Measurements from ENCODE around the gene OCRL. TPM values are rescaled to one million over a fixed set of nuclear protein-coding genes. Genes with fewer than 3 reads are reported as not detected.
"Not testable (repeated sequence)": the region's sequence is repeated elsewhere in the genome, so short reads cannot be mapped to it uniquely, and the experiment has no call there.

OCRL gene
- total RNA-seq, 1 donor from 2014 or later = 22.1 TPM

DNA sequence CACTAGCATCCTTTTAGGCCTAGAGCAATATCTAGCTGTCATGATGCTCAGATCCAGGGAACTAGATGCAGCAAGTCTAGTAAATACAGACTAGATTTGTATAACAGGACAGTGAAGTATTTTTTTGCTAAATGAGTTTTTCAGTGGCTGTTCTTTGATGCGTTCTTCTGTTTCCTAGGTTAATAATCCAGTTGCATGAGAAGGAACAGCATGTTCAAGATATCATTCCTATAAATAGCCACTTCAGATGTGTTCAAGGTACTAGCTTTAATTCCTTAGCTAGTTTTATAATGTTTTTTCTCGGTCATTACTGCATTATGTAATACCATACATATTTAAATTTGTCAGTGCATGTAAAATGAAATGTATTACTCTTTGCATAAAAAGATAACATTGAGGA, 4.7 kb downstream of the OCRL start:
- Histone ChIP-seq H3K36me3 (ENCODE audit: control insufficient read depth, insufficient read depth, low read length) (no peaks in the 10 kb centered on the region), H3K4me3 (ENCODE audit: low read depth, low read length) (no peak overlapping the region), H3K27me3 (ENCODE audit: control insufficient read depth, insufficient read depth, low read length) (no peaks in the 10 kb centered on the region)
- TF ChIP-seq, protein P1, sequence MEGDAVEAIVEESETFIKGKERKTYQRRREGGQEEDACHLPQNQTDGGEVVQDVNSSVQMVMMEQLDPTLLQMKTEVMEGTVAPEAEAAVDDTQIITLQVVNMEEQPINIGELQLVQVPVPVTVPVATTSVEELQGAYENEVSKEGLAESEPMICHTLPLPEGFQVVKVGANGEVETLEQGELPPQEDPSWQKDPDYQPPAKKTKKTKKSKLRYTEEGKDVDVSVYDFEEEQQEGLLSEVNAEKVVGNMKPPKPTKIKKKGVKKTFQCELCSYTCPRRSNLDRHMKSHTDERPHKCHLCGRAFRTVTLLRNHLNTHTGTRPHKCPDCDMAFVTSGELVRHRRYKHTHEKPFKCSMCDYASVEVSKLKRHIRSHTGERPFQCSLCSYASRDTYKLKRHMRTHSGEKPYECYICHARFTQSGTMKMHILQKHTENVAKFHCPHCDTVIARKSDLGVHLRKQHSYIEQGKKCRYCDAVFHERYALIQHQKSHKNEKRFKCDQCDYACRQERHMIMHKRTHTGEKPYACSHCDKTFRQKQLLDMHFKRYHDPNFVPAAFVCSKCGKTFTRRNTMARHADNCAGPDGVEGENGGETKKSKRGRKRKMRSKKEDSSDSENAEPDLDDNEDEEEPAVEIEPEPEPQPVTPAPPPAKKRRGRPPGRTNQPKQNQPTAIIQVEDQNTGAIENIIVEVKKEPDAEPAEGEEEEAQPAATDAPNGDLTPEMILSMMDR (IDR thresholded peaks at IDR 0.05; ENCODE audit: insufficient read depth, low read length, poor library complexity, severe bottlenecking) = no peak
- no peak for DNase-seq (ENCODE audit: low read depth)

DNA sequence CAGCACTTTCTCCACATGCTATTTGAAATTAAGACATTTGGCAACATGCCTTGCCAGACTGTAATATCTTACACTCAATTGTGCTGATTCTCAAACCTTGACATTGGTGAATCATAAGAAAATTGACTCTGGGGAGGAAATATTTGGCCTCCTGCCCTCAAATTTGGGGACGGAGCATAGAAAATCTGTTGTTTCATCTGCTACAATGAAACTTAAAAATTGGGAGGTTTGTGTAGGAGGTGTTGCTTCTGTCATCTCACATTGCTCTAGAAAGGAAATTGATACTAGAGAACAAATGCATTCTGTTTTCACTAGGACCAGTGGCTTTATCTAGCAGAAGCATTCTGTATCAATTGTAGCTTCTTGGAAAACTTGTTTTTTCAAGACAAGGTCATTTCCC, 5.3 kb downstream of the OCRL start:
- no peaks in the 10 kb centered on the region for H3K27me3 ChIP-seq (ENCODE audit: control insufficient read depth, insufficient read depth, low read length)
- H3K36me3 ChIP-seq (ENCODE audit: control insufficient read depth, insufficient read depth, low read length) = no peaks in the 10 kb centered on the region
- TF ChIP-seq, protein P1 (IDR thresholded peaks at IDR 0.05; ENCODE audit: insufficient read depth, low read length, poor library complexity, severe bottlenecking) = no peak
- no peak for DNase-seq (ENCODE audit: low read depth)
- no peak overlapping the region for H3K4me3 ChIP-seq (ENCODE audit: low read depth, low read length)

DNA sequence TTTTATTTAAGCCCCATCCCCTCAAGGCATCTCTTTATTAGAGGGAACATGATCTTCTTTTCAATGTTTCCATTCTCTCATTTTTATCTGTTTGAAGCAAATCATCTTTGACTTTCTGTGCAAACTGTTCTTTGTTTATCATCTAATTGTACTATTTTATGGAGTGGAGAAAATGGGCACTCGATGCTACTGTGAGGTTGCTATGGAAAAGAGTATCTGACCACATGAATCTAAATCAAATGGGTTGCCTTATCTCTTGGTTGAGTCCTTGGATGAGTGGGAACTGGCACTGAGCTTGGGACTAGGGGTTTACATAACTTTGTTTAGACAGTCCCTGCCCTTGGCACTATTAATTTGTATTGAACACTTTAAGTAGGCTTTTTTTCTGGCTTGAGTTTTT, 9.1 kb downstream of the OCRL start:
- DNase-seq (ENCODE audit: low read depth) = no peak

DNA sequence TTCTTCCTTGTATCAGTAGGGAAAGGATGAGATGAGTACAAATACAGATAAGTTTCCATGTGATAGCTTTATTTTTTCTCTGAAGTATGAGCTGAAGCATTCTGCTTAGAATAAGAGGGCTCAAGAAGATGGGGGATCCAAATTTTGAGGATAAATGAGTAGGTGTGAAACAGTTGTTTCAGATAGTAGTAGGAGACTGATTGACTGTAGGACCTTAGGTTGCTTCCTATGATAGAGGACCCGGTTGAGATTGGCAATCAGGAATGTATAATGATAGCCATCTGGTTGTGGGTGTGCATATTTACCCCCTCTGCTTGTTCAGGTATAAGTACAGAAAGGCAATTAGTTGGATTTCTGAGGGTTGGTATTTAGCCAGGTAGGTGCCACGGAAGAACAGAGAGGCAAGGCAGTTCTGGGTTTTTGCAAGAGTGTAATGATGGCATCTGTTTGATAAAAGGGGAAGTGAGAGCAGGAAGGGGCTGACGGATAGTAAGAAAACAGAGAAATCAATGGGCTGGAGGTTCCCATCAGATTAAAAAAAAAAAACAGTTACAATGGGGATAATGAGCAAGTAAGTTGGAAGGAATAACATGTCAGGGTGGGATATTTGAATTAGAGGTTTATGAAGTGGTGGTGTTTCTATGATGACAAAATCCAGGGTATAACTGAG, 13.7 kb downstream of the OCRL start:
- DNase-seq (ENCODE audit: low read depth) = no peak
- Histone ChIP-seq H3K4me3 (ENCODE audit: low read depth, low read length) (no peak overlapping the region), H3K27me3 (ENCODE audit: control insufficient read depth, insufficient read depth, low read length) (no peaks in the 10 kb centered on the region), H3K36me3 (ENCODE audit: control insufficient read depth, insufficient read depth, low read length) (no peaks in the 10 kb centered on the region)
- TF ChIP-seq, protein P1 (IDR thresholded peaks at IDR 0.05; ENCODE audit: insufficient read depth, low read length, poor library complexity, severe bottlenecking) = no peak

More for the DNA sequence above, 9.1 kb downstream of the OCRL start:
- Histone ChIP-seq H3K4me3 (ENCODE audit: low read depth, low read length) (no peak overlapping the region), H3K27me3 (ENCODE audit: control insufficient read depth, insufficient read depth, low read length) (no peaks in the 10 kb centered on the region), H3K36me3 (ENCODE audit: control insufficient read depth, insufficient read depth, low read length) (no peaks in the 10 kb centered on the region)
- TF ChIP-seq, protein P1 (IDR thresholded peaks at IDR 0.05; ENCODE audit: insufficient read depth, low read length, poor library complexity, severe bottlenecking) = no peak

DNA sequence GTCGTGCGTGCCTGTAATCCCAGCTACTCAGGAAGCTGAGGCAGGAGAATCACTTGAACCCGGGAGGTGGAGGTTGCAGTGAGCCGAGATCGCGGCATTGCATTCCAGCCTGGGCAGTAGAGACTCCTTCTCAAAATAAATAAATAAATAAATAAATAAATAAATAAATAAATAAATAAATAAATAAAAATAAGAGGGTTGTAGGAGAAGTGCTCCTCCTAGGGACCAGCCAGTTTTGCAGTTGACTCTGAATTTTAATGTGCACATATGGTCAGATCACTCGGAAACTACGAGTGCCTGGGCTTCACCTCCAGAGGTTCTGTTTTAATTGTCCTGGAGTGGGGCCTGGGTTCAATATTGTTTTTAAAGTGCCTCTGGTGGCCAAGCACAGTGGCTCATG, 14.8 kb downstream of the OCRL start:
- DNase-seq (ENCODE audit: low read depth); H3K27me3 ChIP-seq (ENCODE audit: control insufficient read depth, insufficient read depth, low read length); H3K4me3 ChIP-seq (ENCODE audit: low read depth, low read length); H3K36me3 ChIP-seq (ENCODE audit: control insufficient read depth, insufficient read depth, low read length): not testable (repeated sequence)

DNA sequence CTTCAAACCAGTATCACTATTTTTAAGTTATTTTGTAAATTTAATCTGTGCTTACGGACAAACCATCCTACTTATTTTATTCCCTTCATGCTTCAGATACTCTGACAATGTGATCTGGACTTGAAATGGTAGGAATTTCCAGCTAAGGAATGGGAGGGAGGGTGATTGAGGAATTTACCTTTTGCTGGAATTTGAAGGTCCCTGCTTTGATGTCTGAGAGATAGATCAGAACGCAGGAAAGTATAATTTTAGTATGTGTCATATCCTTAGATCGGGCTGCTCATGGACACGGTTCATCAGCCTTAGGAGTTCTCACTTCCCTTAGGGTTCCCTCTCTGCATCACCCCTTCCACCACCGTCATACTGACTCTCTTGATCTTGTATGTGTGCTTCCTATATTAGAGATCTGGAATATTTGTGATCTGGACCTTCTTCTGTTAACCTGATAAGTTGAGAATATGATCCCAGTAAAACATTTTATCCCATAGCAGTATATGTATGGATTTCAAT, 16.8 kb downstream of the OCRL start:
- H3K4me3 ChIP-seq (ENCODE audit: low read depth, low read length) = no peak overlapping the region
- no peak for DNase-seq (ENCODE audit: low read depth)
- no peaks in the 10 kb centered on the region for H3K36me3 ChIP-seq (ENCODE audit: control insufficient read depth, insufficient read depth, low read length)
- H3K27me3 ChIP-seq (ENCODE audit: control insufficient read depth, insufficient read depth, low read length) = no peaks in the 10 kb centered on the region
- TF ChIP-seq, protein P1 (IDR thresholded peaks at IDR 0.05; ENCODE audit: insufficient read depth, low read length, poor library complexity, severe bottlenecking) = no peak

Data from kidney epithelial cell (primary cell).